Keratinocyte (primary cell): ENCODE data around the gene DNMT3A.

Source experiments
- EZH2 ChIP-seq: IDR thresholded peaks from one replicate; pipeline ENCODE4 v1.6.1; 2012; ENCODE audit warnings: inconsistent platforms, mild to moderate bottlenecking, low read length, moderate library complexity
- TF ChIP-seq, protein P1 (sequence below), 3 experiments: IDR thresholded peaks in 1 of 3; conservative IDR thresholded peaks in 1 of 3; optimal IDR thresholded peaks in 1 of 3; 2 replicates in 2 of 3; 3 replicates in 1 of 3; pipeline versions ENCODE3 to v1.5.1; 2011; ENCODE audit warnings: low read length in 3 of 3, mild to moderate bottlenecking in 3 of 3, moderate library complexity in 2 of 3, control low read depth in 1 of 3, inconsistent platforms in 1 of 3; ENCODE audit not compliant: insufficient read depth in 2 of 3; ENCODE audit errors: extremely low read depth in 1 of 3

GRCh38 chr2:25356088-25356487, 14.4 kb upstream of the DNMT3A start:
- TF ChIP-seq, protein P1, sequence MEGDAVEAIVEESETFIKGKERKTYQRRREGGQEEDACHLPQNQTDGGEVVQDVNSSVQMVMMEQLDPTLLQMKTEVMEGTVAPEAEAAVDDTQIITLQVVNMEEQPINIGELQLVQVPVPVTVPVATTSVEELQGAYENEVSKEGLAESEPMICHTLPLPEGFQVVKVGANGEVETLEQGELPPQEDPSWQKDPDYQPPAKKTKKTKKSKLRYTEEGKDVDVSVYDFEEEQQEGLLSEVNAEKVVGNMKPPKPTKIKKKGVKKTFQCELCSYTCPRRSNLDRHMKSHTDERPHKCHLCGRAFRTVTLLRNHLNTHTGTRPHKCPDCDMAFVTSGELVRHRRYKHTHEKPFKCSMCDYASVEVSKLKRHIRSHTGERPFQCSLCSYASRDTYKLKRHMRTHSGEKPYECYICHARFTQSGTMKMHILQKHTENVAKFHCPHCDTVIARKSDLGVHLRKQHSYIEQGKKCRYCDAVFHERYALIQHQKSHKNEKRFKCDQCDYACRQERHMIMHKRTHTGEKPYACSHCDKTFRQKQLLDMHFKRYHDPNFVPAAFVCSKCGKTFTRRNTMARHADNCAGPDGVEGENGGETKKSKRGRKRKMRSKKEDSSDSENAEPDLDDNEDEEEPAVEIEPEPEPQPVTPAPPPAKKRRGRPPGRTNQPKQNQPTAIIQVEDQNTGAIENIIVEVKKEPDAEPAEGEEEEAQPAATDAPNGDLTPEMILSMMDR (optimal IDR thresholded peaks at IDR 0.05 in 1 of 3, IDR thresholded peaks at IDR 0.05 in 1 of 3, conservative IDR thresholded peaks at IDR 0.05 in 1 of 3; ENCODE audit: extremely low read depth in 1 of 3, insufficient read depth in 2 of 3, low read length in 3 of 3) = no peak
- no peak for TF ChIP-seq EZH2
